PC-9 (cell line): ENCODE data around the gene YARS2.

Experiments used
- CTCF ChIP-seq: fragments of 200-600 bp; sonication (generic); conservative IDR thresholded peaks from 2 replicates; pipeline ENCODE4 v1.6.1; 2017; ENCODE audit warnings: mixed run types, antibody characterized with exemption, mild to moderate bottlenecking, moderate library complexity
- EZH2 ChIP-seq: fragments of 200-600 bp; sonication (generic); IDR thresholded peaks from 2 replicates; pipeline ENCODE4 v1.8.0; 2017; ENCODE audit warnings: antibody characterized with exemption, low read depth

GRCh38 chr12:32788405-32788804, 32.7 kb upstream of the YARS2 start:
- TF ChIP-seq CTCF (no peak), EZH2 (no peak)
